GM12878 (cell line): Measurements from ENCODE around the gene TTLL10. TPM values are rescaled to one million over a fixed set of nuclear protein-coding genes. Genes with fewer than 3 reads are reported as not detected.

Experiments used
- ATAC-seq: fragments of 200-7000 bp; cut with Tn5 transposase; 3 replicates; pipeline ENCODE4 v1.9.1; 2020; ENCODE audit warnings: mild to moderate bottlenecking, moderate library complexity
- BruUV-seq: library from RNA; stranded (reverse); fragments of 400-500 nt; replicated peaks from 2 replicates; lab custom pipeline; 2021; lab: Mats Ljungman, UMichigan
- CTCF ChIA-PET: fragments of 300-600 bp; sonication (Branson Sonifier 250); formaldehyde crosslinking; extraction: SDS; loops from one replicate; lab custom pipeline; 2021; ENCODE audit warnings: inconsistent platforms; lab: Yijun Ruan, JAX
- POLR2A ChIA-PET: fragments of 350-600 bp; formaldehyde crosslinking; extraction: SDS; loops from one replicate; lab custom pipeline; 2021; ENCODE audit warnings: inconsistent platforms; lab: Charles Lee
- RAD21 ChIA-PET: fragments of 300-600 bp; sonication (Branson Sonifier 250); formaldehyde crosslinking; loops from one replicate; lab custom pipeline; 2023; ENCODE audit warnings: antibody characterized with exemption; ENCODE audit not compliant: unreplicated experiment; lab: Charles Lee
- SMC1A ChIA-PET: fragments of 300-600 bp; sonication (Branson Sonifier 250); formaldehyde crosslinking; loops from one replicate; lab custom pipeline; 2023; ENCODE audit not compliant: unreplicated experiment, uncharacterized antibody; lab: Charles Lee
- DNase-seq: peaks from one replicate; pipeline ENCODE4 v3.0.0-alpha.2; 2011; ENCODE audit warnings: low read depth, low spot score
- FAIRE-seq: peaks from 3 replicates; lab custom pipeline; 2011; peaks lifted over from hg19 to GRCh38; lab: Jason Lieb, UNC
- H2AFZ ChIP-seq: 2 replicates; pipeline ENCODE4 v1.6.0; 2011; ENCODE audit warnings: low read depth, low read length, control low read depth; ENCODE audit not compliant: control insufficient read depth
- H3K27ac ChIP-seq: 2 replicates; pipeline ENCODE4 v1.5.1; 2011; ENCODE audit warnings: control low read depth; ENCODE audit not compliant: control insufficient read depth, insufficient read depth
- H3K27me3 ChIP-seq, 2 experiments: replicated peaks in 1 of 2; 2 replicates each; pipeline versions ENCODE4 v1.6.0 to v1.6.1; 2011; ENCODE audit warnings: low read length in 1 of 2; ENCODE audit not compliant: control insufficient read depth in 2 of 2, insufficient read depth in 2 of 2
- H3K36me3 ChIP-seq, 2 experiments: 2 replicates each; pipeline ENCODE4 v1.5.1; 2011; ENCODE audit warnings: low read length in 1 of 2; ENCODE audit not compliant: control insufficient read depth in 2 of 2, insufficient read depth in 2 of 2
- H3K4me1 ChIP-seq: 2 replicates; pipeline ENCODE4 v1.6.1; 2011; ENCODE audit warnings: mild to moderate bottlenecking, low read length, moderate library complexity, mixed read lengths; ENCODE audit not compliant: control insufficient read depth, insufficient read depth
- H3K4me2 ChIP-seq: 2 replicates; pipeline ENCODE4 v1.6.0; 2011; ENCODE audit warnings: control low read depth; ENCODE audit not compliant: control insufficient read depth, insufficient read depth
- H3K4me3 ChIP-seq: fragments of 200-600 bp; sonication (generic); 2 replicates; pipeline ENCODE4 v1.5.1; 2016
- H3K79me2 ChIP-seq: 2 replicates; pipeline ENCODE4 v1.6.0; 2011; ENCODE audit warnings: low read length; ENCODE audit not compliant: control insufficient read depth, insufficient read depth
- H3K9ac ChIP-seq: 2 replicates; pipeline ENCODE4 v1.8.0; 2011; ENCODE audit warnings: low read length, control low read depth, mixed read lengths; ENCODE audit not compliant: control insufficient read depth, insufficient read depth
- H3K9me3 ChIP-seq: replicated peaks from 3 replicates; pipeline ENCODE4 v1.5.1; 2011; ENCODE audit warnings: mild to moderate bottlenecking, low read length; ENCODE audit not compliant: control insufficient read depth, insufficient read depth
- H4K20me1 ChIP-seq: 2 replicates; pipeline ENCODE4 v1.6.0; 2011; ENCODE audit not compliant: control insufficient read depth, insufficient read depth
- CBX3 ChIP-seq: fragments of 200-600 bp; sonication (generic); IDR thresholded peaks from 2 replicates; pipeline ENCODE4 v1.6.1; 2016; ENCODE audit warnings: low read depth, borderline replicate concordance
- CTCF ChIP-seq, 3 experiments: IDR thresholded peaks in 2 of 3; conservative IDR thresholded peaks in 1 of 3; 2 replicates each; pipeline ENCODE4 v1.5.1; 2011; ENCODE audit warnings: low read depth in 3 of 3, low read length in 3 of 3, mild to moderate bottlenecking in 3 of 3, control low read depth in 2 of 3, moderate library complexity in 2 of 3, inconsistent platforms in 1 of 3, mixed read lengths in 1 of 3; ENCODE audit not compliant: control insufficient read depth in 2 of 3, insufficient read depth in 1 of 3; ENCODE audit errors: extremely low read depth in 1 of 3
- E2F4 ChIP-seq: IDR thresholded peaks from 2 replicates; pipeline ENCODE4 v1.6.1; 2012; ENCODE audit warnings: low read depth, low read length, improper control_type of control experiment
- FOXM1 ChIP-seq: IDR thresholded peaks from 2 replicates; pipeline ENCODE4 v1.6.1; 2012; ENCODE audit warnings: low read depth, mild to moderate bottlenecking, inconsistent platforms, low read length, moderate library complexity
- GATAD2B ChIP-seq: fragments of 450-650 bp; conservative IDR thresholded peaks from 2 replicates; pipeline ENCODE4 v1.6.1; 2017; ENCODE audit warnings: low read depth, mild to moderate bottlenecking, moderate library complexity
- HCFC1 ChIP-seq: fragments of 150-350 bp; IDR thresholded peaks from 2 replicates; pipeline ENCODE4 v1.6.1; 2014; ENCODE audit warnings: low read length
- HDGF ChIP-seq: fragments of 450-650 bp; IDR thresholded peaks from 2 replicates; pipeline ENCODE4 v1.6.1; 2016; ENCODE audit warnings: antibody characterized with exemption
- NFIC ChIP-seq: IDR thresholded peaks from 2 replicates; pipeline ENCODE4 v1.6.1; 2012; ENCODE audit warnings: low read depth, mild to moderate bottlenecking, inconsistent platforms, low read length, moderate library complexity
- SREBF2 ChIP-seq: IDR thresholded peaks from 2 replicates; pipeline ENCODE4 v1.6.1; 2012; ENCODE audit warnings: mild to moderate bottlenecking, low read length
- SRF ChIP-seq, 2 experiments: IDR thresholded peaks; 2 replicates each; pipeline ENCODE4 v1.6.1; 2011; ENCODE audit warnings: low read depth in 2 of 2, low read length in 2 of 2, mild to moderate bottlenecking in 1 of 2, moderate library complexity in 1 of 2
- TAF1 ChIP-seq: IDR thresholded peaks from 2 replicates; pipeline ENCODE4 v1.6.1; 2011; ENCODE audit warnings: mild to moderate bottlenecking, low read depth, low read length, borderline replicate concordance
- USF1 ChIP-seq: IDR thresholded peaks from 2 replicates; pipeline ENCODE4 v1.6.1; 2011; ENCODE audit warnings: borderline replicate concordance, low read depth, mild to moderate bottlenecking, moderate library complexity, mixed read lengths, low read length; ENCODE audit not compliant: insufficient read depth; ENCODE audit errors: extremely low read length
- WGBS: methylation state at CpG from one replicate; pipeline ENCODE4 v1.1.6; 2016; ENCODE audit warnings: low lambda C conversion rate; ENCODE audit not compliant: insufficient replicate concordance, insufficient coverage; ENCODE audit errors: missing lambda C conversion rate; 5-methylcytosine and 5-hydroxymethylcytosine counted together
- in situ Hi-C: fragments of 300-500 bp; cut with MboI; formaldehyde crosslinking; loops from 9 replicates; pipeline ENCODE4 v1.14.3; 2018; ENCODE audit warnings: mixed read lengths
- intact Hi-C: fragments of 100-400 bp; cut with micrococcal nuclease; formaldehyde crosslinking; loops from one replicate; pipeline ENCODE4 v1.14.2; 2022; ENCODE audit not compliant: unreplicated experiment
- polyA plus RNA-seq, 11 experiments: library from polyadenylated mRNA; depleted of rRNA in 4 of 11; unstranded in 6 of 11; stranded (reverse) in 5 of 11; fragments of >200 nt; fragmentation: Nextera tagmentation in 4 of 11; fragmentation: Illumina TruSeq in 1 of 11; extraction: Ambion mirVana in 4 of 11; extraction: Trizol in 1 of 11; gene quantifications; 1 replicate in 1 of 11; 2 replicates in 10 of 11; pipeline versions ENCODE4 v1.2.1 to v1.2.3, GENCODE V29; 2011 to 2016; ENCODE audit warnings: inconsistent platforms in 2 of 11, missing spikeins in 2 of 11, low read depth in 1 of 11
- total RNA-seq, 4 experiments: library from RNA; depleted of rRNA in 3 of 4; stranded (reverse); fragments of >200 nt in 3 of 4; fragmentation: Illumina TruSeq in 1 of 4; extraction: Trizol in 1 of 4; gene quantifications; 2 replicates each; pipeline versions ENCODE4 v1.2.1 to v1.2.3, GENCODE V29; 2013 to 2021

Gene TTLL10
- total and polyA plus RNA-seq, 10 of the 15 experiments (the other 5 are each of a cell fraction or from before 2014, with no cell fraction given), result not detected

GRCh38 chr1:1160281-1160930, 13.3 kb upstream of the TTLL10 start:
- DNase-seq (no peak), FAIRE-seq (no peak), ATAC-seq (no peak)
- no peak overlapping the region for H3K4me3 ChIP-seq
- H3K27me3 ChIP-seq, result no peaks in the 10 kb centered on the region
- H3K36me3 ChIP-seq, result no peaks in the 10 kb centered on the region
- SMC1A ChIA-PET, result no interaction called here
- TF ChIP-seq SRF (IDR thresholded peaks at IDR 0.05; ENCODE audit: low read depth in 2 of 2, low read length in 2 of 2), result no peak
- no peak for TF ChIP-seq USF1
- TF ChIP-seq FOXM1, result no peak
- TF ChIP-seq TAF1, result no peak
- no peak for TF ChIP-seq SREBF2
- no peak for TF ChIP-seq NFIC
- no peak for TF ChIP-seq GATAD2B
- TF ChIP-seq HDGF, result no peak
- TF ChIP-seq CTCF (IDR thresholded peaks at IDR 0.05 in 2 of 3, conservative IDR thresholded peaks at IDR 0.05 in 1 of 3; ENCODE audit: control insufficient read depth in 2 of 3, extremely low read depth in 1 of 3, insufficient read depth in 1 of 3, low read depth in 3 of 3, low read length in 3 of 3), result no peak
- no peak for TF ChIP-seq HCFC1
- no peak for TF ChIP-seq E2F4
- no peak for TF ChIP-seq CBX3
- no peaks in the 10 kb centered on the region for H3K79me2 ChIP-seq
- H2AFZ ChIP-seq, result no peak overlapping the region
- intact Hi-C loops, result no loop called here
- H3K9ac ChIP-seq, result no peak overlapping the region
- RAD21 ChIA-PET, result no interaction called here
- H3K4me2 ChIP-seq, result no peak overlapping the region
- CTCF ChIA-PET, result no interaction called here
- H3K27ac ChIP-seq, result no peak overlapping the region
- WGBS, result 69% methylated on average over 22 of the region's 23 CpGs
- in situ Hi-C loops, result no loop called here
- POLR2A ChIA-PET, result no interaction called here
- H3K4me1 ChIP-seq, result peaks cover 7% of the 10 kb centered on the region
- H4K20me1 ChIP-seq, result no peaks in the 10 kb centered on the region
- no TSS peak for BruUV-seq
- H3K9me3 ChIP-seq, result no peaks in the 10 kb centered on the region
